Activated CD4-positive, alpha-beta T cell treated with anti-CD3 and anti-CD28 coated beads, Interleukin-10, Interleukin-2, amounts not matched to agents 100 ng/mL and 50 ng/mL, durations not matched to agents 16 hours and 8 hours (primary cell): Measurements from ENCODE around the gene MICAL3.
"Not testable (repeated sequence)": the region's sequence is repeated elsewhere in the genome, so short reads cannot be mapped to it uniquely, and the experiment has no call there.

Source experiments
- DNase-seq: peaks from one replicate; pipeline ENCODE4 v3.0.0-alpha.2; 2020

MICAL3 gene

DNA sequence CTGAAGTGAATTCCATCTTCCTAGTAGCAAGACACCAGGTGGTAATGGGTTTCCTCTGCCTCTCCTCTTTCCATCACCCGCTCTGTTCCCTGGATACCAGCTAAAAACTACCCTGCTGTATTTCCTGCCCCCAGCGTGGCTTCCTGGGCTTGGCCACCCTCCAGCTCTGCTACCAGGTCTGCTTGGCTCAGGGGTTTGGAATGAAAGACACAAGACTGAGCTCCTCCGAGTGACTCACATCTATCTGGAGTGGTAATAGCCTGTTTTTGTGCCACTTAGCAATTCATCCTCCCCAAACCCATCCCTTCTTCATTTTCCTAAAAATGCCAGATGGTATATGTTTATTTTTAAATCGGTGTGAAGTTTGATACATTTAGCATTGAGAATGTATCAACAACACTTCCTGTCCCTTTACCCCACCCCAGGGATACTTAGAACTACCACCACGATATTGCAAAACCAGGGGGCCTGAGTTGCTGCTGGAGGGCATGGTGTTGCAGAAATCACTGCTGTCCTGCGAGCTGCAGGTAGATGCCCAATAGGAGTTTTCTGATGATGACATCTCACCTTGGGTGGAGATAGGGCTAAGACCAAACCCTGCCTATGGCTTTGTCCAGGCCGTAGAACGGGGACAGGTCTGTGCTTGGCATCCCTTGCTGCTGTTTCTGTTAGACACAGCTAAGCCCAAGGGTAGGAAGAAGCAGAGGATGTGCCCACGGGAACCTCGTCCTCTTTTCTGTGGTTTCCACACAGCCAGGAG, 7.5 kb upstream of the MICAL3 start:
- no peak for DNase-seq

DNA sequence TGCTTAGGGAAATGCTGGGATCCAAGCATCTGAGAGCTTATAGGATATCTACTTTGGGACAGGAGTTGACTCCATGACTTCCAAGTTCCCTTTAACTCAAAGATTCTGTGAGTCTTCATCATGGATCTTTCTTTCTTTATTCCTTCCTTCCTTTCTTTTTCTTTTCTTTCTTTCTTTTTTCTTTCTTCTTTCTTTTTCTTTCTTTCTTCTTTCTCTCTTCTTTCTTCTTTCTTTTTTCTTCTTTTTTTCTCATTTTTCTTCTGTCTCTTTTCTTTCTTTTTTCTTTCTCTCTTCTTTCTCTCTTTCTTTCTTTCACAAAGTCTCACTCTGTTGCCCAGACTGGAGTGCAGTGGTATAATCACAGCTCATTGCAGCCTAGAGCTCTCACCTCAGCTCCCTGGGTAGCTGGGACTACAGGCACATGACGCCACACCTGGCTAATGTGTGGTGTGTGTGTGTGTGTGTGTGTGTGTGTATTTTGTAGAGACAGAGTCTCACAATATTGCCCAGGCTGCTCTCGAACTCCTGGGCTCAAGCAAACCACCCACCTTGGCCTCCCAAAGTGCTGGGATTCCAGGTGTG, 5.4 kb upstream of the MICAL3 start:
- DNase-seq = no peak

DNA sequence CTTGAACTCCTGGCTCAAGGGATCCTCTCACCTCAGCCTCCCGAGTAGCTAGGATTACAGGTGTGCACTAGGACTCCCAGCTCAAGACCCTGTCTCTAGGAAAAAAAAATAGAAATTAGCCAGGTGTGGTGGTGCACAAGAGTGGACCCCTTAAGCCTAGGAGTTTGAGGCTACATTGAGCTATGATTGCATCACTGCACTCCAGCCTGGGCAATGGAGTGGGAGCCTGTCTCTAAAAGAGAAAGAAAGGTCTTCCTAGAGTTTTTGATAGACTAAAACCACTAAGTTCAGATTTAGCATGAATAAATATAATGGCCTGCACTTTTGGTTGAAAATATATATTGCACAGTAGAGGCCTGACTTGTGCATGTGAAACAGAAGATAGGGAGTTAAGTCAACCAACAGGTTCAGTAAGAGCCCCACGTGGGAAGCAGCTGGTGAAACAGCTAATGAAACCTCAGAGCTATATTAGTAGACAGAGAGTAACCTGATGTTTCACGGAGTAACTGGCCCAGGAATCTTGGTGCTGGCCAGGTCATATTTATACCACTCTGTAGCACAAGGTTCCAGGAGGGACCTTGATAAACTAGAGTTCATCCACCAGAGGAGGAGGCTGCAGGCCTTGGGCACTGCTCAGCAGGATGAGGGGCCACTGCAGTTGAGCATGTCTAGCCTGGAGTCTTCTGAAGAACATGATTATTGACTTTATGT, 4.6 kb upstream of the MICAL3 start:
- DNase-seq = no peak

DNA sequence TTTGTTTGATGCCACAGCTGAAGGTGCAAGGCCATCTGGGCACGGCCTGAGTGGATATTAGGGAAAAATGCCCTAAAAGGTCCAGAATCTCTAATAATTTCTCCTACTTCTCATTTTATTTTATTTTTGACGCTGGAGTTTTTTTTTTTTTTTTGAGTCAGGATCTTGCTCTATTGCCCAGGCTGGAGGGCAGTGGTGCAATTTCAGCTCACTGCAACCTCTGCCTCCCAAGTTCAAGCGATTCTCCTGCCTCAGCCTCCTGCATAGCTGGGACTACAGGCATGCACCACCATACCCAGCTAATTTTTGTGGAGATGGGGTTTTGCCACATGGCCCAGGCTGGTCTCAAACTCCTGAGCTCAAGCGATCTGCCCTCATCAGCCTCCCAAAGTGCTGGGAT, 1.5 kb upstream of the MICAL3 start:
- DNase-seq = not testable (repeated sequence)

DNA sequence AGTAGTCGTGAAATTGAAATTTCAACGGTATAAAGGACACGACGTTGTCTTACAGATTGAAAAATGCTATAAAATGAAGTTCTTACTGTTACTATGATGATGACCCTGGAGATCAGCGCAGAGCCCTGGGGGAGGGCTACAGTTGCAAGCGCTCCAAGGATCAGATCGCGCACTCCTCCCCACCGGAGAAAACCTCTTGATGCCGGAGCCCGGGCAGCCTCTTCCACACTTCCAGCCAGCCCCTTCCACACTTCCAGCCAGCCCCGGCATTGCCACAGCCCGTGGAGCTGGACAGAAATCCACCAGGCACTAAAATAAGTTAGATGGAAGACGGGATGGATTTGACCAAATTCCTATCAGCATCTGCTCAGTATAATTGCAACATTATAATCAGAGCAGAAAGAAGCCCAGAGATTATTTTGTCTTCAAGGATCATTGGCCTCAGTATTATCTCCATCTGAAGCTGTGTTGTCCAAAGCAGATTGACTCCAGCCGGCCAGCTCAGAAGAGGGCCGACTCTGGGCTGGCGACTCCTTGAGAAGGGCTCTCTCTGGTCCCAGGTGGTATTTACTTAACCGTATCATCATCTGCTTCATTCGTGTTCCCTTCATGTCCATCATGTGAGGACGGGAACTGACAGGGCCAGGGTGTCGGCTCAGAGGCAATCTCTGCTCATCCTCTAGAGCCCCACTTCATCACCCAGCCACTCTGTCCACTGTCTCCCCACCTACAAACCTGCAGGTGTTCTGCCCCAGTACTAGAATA, 777 bp upstream of the MICAL3 start:
- DNase-seq = no peak

DNA sequence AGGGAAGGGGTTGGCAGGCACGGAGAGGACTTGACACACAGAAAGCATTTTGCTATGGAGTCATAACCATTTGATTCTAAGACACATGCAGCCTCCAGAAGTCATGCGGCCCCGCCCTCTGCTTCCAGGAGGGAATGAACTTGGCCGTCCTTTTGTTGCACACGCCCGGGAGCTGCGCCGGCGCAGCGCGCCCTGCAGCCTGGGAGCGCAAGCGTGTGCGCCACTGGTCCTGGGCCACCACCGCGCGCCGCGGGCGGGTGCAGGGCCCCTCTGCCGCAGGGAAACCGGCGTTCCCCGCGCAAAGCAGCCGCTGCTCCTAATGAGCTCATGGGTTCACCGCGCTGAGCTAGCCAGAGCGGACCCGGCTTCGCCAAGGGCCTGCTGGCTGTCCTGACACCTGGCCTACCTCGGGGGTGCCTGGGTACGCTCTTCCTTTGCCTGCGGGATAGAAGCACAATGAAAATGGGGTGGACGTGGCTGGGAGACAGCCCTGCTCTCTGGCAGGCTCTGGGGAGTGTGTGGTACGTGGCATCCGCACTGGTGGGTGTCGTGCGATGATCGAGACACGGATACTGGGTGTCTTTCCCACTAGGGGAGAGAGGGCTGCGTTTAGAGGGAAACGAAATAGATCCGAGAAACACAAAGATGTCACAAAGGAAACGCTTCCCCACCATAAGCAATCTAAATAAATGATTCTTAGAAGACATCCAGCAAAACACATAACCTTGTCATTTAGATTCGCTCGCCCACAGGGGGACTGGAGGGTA, 669 bp downstream of the MICAL3 start:
- DNase-seq = peak; percentile 26

DNA sequence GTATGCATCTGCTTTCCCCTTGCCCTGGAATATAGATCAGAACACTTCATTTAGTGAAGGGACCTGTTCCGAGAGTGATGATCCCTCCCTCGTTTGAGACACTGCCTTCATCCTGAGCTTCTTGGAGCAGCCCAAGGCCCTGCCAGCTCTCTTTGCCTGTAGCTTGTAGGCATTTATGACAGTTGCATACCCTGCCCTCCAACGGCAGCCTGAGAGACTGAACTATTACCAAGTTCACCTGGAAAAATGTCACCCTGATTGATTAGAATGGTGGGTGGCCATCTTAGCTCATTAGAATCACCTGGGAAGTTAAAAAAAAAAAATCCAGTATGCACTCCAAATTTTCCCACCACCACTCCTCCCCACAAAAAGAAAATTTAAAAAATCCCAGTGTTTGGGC, 1.5 kb downstream of the MICAL3 start:
- DNase-seq = no peak

DNA sequence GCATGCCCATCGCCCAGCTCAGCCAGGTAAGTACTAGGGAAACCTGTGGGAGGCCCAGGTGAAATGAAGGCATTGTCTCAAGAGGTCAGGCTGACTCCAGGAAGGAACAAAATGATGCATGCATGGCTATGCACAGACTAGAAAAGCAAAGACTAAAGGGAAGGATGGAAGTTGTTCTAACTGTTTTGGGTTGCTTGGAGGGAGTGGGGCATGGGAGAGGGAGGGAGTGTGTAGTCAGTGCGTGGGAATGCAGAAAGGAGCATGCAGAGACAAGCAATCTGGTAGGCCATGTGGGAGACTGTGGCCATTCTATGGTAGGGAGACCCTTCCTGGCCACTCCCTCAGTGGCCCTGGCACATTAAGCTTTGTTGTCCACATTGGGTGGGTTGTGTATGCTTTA, 2.9 kb downstream of the MICAL3 start:
- no peak for DNase-seq

DNA sequence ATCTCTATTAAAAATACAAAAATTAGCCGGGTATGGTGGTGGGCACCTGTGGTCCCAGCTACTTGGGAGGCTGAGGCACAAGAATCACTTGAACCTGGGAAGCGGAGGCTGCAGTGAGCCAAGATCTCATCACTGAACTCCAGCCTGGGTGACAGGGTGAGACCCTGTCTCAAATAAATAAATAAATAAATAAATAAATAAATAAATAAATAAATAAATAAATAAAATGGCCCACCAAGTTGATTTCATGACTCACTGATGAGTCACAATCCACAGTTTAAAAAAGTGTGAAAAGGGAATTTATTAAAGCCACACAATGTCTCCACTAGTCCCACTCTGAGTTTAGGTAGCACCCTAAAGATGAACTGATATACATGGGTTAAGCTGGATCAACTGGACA, 3.6 kb downstream of the MICAL3 start:
- DNase-seq = not testable (repeated sequence)

DNA sequence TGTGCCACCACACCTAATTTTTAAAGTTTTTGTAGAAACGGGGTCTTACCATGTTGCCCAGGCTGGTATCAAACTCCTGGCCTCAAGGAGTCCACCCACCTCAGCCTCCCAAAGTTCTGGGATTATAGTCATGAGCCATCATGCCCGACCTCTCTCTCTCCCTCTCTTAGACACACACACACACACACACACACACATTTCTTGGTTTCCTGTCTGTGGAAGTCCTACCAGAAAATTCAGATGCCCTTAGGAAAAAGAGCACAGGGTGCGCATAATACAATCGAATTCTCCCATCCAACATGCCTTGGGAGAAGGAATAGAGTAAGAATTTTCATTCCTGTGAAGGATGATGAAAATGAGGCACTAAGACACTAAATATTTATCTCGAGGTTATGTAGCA, 10.4 kb downstream of the MICAL3 start:
- no peak for DNase-seq

DNA sequence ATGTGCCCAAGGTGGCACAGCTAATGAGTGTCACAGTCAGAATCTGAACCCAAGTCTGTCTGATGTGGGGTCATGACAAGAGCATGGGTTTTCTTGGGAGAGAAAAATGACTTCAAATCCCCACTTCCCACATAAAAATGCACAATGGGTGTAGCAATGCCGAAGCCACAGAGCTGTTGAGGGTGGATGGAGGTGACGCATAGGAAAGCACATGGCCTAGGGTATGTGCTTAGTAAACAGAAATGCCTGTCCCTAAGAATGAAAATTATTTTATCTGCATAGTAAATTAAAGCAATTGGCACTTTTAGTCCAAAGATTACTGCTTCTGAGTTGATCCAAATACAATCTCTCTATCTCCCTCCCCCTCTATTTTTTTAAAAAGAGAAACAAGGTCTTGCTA, 10.9 kb downstream of the MICAL3 start:
- no peak for DNase-seq

DNA sequence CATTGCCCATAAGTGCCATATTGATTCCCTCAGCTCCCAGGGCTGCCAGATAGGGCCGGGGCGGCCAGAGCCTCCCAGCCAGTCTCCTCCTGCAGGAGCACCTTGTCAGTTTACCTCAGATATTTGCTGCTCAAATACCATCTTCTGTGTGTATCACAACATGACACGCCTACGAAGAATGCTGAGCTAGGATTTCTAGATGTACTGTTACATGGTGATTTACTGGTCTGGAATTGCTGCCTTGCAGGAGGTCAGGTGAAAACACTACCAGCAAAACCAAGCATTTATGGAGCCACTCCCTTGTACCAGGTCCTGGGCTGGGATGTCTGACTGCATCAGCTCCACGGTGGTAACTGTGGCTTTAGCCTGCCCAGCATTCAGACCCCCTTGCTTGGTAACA, 11.8 kb downstream of the MICAL3 start:
- no peak for DNase-seq

DNA sequence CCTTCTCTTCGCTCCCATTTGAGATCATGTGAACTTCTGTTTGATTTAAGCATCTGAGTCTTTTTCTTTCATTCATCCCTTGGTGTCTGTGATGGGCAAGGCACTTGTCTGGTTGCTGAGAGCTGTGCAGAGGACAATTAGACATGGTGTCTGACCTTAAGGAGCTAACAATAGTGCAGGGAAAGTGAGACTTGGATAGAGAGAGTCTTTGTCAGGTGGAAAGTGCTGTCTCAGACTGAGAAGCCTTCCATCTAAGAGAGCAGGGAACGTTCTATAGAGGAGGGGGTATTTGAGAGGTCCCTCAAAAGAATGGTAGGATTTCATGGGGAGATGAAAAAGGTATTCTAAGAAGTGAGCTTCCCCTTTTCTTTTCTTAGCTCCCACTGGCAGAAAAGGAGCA, 14.1 kb downstream of the MICAL3 start:
- DNase-seq = no peak

DNA sequence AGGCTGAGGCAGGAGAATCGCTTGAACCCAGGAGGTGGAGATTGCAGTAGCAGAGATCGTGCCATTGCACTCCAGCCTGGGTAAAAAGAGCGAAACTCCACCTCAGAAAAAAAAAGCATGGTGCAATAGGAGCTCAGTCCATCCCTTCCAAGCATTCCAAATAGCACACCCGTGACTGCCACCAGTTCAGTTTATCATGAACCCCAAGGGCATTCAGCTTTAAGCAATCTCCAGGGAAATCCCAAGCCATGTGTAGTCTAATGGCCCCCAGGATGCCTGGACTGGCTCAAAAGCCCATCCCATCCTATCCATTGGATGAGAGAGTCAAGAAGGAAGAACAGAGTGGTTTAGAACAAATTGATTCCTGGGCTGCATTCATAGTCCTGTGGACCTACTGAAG, 16.2 kb downstream of the MICAL3 start:
- no peak for DNase-seq

DNA sequence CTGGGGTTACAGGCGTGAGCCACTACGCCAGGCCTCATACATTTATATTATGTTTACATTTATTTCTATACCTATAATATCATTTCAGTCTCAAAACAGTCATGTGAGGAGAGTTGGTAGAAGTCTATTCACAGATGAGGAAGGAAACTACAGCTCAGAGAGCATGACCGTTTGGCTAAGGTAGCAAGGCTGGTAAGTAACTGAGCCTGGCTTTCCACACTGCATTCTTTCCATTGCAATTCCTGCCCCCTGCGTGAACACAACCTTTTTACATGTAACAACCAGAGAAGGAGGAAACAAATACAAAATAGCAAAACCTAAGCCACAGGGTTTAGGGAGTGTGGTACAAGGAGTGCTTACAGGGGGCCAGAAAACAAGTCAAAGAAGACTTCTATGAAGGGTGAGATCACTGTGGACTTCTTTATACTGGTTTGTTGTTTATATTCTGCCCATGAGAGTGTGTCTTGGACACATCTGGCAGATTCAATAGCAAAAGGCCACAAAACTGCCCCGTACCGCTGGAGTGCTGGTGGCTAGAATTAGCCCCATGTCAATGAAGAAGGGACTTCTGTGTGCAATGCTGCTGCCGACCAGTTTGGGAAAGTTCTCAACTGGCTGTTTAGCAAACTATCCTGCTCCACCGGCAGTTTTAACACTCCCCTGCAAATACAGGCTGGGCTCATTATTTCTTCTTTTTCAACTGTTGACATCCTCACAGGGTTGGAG, 19.0 kb downstream of the MICAL3 start:
- no peak for DNase-seq

DNA sequence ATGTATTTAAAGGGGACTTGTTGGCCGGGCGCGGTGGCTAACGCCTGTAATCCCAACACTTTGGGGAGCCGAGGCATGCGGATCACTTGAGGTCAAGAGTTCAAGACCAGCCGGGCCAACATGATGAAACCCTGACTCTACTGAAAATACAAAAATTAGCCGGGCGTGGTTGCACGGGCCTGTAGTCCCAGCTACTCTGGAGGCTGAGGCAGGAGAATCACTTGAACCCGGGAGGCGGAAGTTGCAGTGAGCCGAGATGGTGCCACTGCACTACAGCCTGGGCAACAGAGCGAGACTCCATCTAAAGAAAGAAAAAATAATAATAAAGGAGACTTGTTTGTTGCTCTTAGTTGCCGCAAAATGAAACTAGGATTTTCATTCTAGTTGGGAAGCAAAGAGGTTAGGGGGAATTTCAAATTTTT, 22.5 kb downstream of the MICAL3 start:
- DNase-seq = not testable (repeated sequence)

DNA sequence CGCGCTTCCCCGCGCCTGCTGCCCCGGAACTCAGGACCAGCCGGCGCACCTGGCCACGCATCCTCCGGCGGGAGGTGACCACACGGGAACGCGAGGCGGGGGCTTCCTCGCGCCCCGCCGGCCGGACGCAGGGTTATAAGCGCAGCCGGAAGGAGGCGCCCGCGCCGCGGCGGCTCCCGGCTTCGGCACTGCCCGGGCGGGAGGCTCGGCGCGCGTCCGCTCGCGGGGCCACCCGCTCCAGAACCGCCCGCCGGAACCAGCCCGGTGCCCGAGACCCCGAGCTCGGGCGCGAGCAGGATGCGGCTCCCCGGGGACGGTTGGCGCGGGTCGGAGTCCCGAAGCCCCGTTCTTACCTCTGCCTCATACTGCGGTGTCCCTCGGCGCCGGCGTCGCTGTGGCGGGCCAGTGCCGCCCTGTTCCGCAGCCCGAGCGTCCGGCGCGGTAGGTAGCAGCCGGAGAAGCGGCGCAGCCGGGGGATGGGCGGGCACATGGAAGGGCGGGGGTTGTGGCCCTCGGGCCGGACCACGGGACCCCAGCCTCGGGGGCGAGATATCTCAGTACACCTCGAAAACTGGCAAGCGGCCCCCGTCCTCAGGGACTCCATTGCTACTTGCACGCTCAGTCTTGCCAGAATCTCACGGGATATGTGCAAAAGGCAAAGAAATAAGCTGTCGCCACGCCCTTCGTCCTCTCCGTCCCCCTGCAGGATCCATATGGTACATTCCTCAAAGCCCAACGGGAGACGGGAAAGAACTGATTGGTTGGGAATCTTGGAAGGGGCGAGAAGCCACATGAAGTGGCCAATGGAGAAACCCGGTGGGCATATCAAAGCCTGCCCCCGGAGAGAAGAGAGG, 23.1 kb downstream of the MICAL3 start:
- peak; percentile 94 for DNase-seq

DNA sequence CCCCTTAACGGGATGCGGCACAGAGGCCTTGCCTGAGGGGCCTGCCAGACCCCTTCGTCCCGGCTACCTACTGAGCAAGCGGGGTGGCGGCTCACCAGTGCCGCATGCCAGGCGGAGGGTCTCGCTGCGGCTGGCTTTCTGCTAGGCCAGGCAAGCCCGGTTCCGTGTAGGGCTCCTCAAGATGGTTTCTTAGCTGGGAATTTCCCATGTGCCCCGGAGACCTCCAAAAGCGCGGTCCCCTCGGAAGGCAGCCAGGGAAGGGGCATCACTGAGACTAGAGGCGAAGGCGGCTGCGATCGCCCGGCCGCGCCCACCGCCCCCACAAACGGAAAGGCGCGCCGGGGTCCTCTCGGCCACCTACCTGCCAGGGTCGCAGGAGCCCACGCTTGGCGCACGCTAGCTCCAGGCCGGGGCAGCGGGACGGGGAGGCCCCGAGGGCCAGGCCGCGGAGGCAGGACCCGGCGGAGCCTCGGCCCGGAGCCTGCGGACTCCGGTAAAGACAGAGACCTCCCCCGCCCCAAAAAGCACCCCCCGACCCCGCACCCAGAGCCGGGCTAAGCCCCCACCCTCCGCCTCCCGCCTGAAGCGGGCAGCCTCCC, 23.8 kb downstream of the MICAL3 start:
- no peak for DNase-seq

DNA sequence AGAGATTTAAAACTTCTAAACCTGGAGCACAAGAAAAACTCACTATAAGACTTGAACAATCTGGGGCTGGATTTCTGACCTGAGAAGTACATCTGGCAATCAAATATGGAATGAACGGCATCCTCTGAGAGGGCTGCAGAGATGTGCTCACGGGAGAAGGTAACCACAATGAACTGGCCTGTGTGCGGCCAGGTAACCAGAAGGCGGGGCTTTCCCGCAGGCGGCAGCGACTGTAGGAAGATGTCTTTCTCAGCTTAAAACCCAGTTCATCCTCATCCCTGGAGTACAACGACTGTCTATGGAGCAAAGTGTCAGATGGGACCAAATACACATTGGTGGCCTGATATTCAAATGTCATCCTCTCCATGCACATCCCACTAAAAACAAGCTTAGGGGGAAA, 24.5 kb downstream of the MICAL3 start:
- no peak for DNase-seq

DNA sequence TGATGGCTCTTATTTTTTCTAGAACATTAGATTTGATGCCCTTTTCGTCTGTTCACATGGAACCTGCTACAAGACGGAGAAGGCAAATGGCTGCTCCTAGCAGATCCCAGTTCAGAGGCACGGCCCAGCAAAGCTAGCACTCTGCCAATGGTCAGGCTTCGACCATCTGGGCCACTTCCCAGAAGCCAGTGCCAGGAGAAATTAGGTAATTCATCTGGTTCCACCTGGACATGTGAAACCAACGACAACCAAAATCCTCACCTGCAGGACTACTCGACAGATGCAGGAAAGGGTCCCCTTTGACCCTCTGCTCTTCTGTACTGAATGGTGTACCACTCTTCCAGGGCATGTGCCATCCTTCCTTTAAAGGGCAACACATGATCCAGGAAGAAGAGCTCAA, 25.4 kb downstream of the MICAL3 start:
- no peak for DNase-seq

DNA sequence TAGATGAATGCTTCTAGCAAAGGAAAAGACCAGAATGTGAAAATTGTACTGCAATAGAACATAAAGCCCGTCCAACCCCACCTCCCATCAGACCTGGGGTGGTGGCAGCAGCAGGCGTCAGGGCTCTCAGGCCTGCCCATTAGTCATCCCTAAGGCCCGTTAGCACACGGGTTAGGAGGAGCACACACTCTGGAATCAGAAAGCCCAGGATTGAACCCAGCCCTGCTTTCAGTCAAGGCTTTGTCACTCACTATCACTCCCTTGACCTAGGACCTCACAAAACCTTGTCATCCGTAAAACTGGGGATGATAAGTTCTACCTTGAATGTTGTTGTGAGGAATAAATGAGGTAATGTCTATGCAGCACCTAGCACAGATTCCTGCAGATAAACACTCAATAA, 26.9 kb downstream of the MICAL3 start:
- no peak for DNase-seq
